HUES64 (cell line): ENCODE measurements around the gene PHF8.

Experiments
- H3K27ac ChIP-seq: 2 replicates; pipeline ENCODE4 v1.7.0; 2013; ENCODE audit warnings: low read depth, low read length, inconsistent platforms
- H3K27me3 ChIP-seq: 2 replicates; pipeline ENCODE4 v1.6.1; 2013; ENCODE audit warnings: mild to moderate bottlenecking, low read length; ENCODE audit not compliant: insufficient read depth
- H3K36me3 ChIP-seq: 2 replicates; pipeline ENCODE4 v1.6.1; 2013; ENCODE audit warnings: mild to moderate bottlenecking, low read length; ENCODE audit not compliant: insufficient read depth
- H3K4me1 ChIP-seq: 2 replicates; pipeline ENCODE4 v1.6.1; 2013; ENCODE audit warnings: mild to moderate bottlenecking, low read length, moderate library complexity; ENCODE audit not compliant: insufficient read depth
- H3K4me3 ChIP-seq: 2 replicates; pipeline ENCODE4 v1.5.1; 2013; ENCODE audit warnings: mild to moderate bottlenecking, low read length, moderate library complexity
- H3K9ac ChIP-seq: 2 replicates; pipeline ENCODE4 v1.6.1; 2013; ENCODE audit warnings: mild to moderate bottlenecking, low read depth, low read length
- H3K9me3 ChIP-seq: 2 replicates; pipeline ENCODE4 v1.6.1; 2013; ENCODE audit warnings: low read depth, low read length; ENCODE audit not compliant: insufficient read depth
- WGBS: fragments of 150-250, 120-280 bp; methylation state at CpG from one replicate; pipeline ENCODE4 v1.1.7; 2013; ENCODE audit warnings: missing lambda C conversion rate; 5-methylcytosine and 5-hydroxymethylcytosine counted together

Gene PHF8

DNA sequence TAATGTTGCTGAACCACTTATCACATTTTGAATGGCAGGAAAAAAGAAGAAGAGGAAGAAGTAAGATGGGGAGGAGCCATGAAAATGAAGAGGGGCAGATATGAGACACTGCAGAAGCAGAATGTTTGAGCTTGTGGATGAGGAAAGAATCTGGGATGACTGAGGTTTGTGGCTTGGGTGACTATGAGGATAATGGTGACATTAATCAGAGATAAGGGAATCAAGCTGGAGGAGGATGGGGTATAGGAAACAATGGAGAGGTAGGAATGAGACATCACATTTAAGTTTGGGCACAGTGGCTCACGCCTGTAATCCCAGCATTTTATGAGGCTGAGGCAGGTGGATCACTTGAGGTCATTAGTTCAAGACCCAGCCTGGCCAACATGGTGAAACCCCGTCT, 19.1 kb upstream of the PHF8 start:
- 94% methylated on average over 2 of the region's 2 CpGs for WGBS
- H3K4me3 ChIP-seq: no peak overlapping the region
- no peaks in the 10 kb centered on the region for H3K36me3 ChIP-seq
- H3K4me1 ChIP-seq: no peaks in the 10 kb centered on the region
- no peaks in the 10 kb centered on the region for H3K27me3 ChIP-seq
- H3K27ac ChIP-seq: no peak overlapping the region
- no peaks in the 10 kb centered on the region for H3K9me3 ChIP-seq
- H3K9ac ChIP-seq: no peak overlapping the region

DNA sequence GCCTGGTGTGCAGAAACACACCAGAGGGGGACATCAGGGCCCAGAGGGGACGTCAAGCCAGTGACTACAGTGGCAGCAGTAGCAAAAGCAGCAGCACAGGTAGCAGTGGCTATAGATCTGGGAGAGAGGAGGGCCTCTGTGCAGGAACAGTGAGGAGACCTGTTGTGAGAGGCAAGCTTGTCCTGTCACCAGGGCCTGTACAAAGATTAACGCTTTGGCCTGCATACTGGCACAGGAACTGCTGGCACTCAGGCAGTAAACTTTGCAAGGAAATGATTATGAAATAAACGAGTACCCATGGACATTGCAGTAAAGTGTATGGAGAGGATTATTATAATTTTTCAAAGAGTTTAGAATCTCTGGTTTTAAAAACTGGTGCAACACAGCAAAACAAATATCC, 5.5 kb upstream of the PHF8 start:
- H3K36me3 ChIP-seq: no peaks in the 10 kb centered on the region
- no peak overlapping the region for H3K4me3 ChIP-seq
- H3K27me3 ChIP-seq: no peaks in the 10 kb centered on the region
- H3K27ac ChIP-seq: no peak overlapping the region
- H3K4me1 ChIP-seq: peaks cover 22% of the 10 kb centered on the region
- H3K9ac ChIP-seq: no peak overlapping the region
- no peaks in the 10 kb centered on the region for H3K9me3 ChIP-seq
- whole genome bisulfite sequencing: 80% methylated on average over 3 of the region's 3 CpGs

DNA sequence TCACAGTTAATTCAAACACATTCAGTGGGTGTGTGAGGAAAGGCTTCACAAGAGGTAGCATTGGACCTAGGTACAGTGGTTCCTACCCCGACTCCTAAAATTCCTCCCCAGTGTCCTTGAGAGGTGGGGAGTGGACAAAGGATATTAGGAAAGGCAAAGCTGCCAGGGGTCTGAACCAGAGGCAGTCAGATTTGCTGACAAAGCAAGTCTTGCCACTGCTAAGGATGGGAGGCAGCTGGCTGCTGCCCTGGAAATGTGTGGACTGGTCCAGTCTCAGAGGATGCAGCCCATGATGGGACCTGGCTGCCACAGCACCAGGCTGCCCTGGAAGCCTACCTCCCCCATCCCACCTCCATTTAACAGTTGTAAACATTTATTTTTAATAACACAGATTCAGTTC, 4.1 kb upstream of the PHF8 start:
- peaks cover 22% of the 10 kb centered on the region for H3K4me1 ChIP-seq
- H3K27me3 ChIP-seq: no peaks in the 10 kb centered on the region
- no peaks in the 10 kb centered on the region for H3K9me3 ChIP-seq
- no peaks in the 10 kb centered on the region for H3K36me3 ChIP-seq
- no peak overlapping the region for H3K9ac ChIP-seq
- WGBS: no CpG with 5 or more reads among the region's 1 CpG
- no peak overlapping the region for H3K27ac ChIP-seq
- H3K4me3 ChIP-seq: no peak overlapping the region

- 92% methylated on average over 12 of the region's 12 CpGs for WGBS
- no peaks in the 10 kb centered on the region for H3K9me3 ChIP-seq
- peaks cover 9% of the 10 kb centered on the region for H3K36me3 ChIP-seq
- H3K27me3 ChIP-seq: no peaks in the 10 kb centered on the region
- H3K4me3 ChIP-seq: 0 out of 2 replicates have a peak overlapping the region, but pooled peaks have one; percentile 91
- H3K4me1 ChIP-seq: peaks cover 22% of the 10 kb centered on the region
- no peak overlapping the region for H3K9ac ChIP-seq
- H3K27ac ChIP-seq: peak overlapping the region; percentile 99; the same call in 1 of the 2 replicates
These were observed 1.4 kb upstream of the PHF8 start for GRCh38 chrX:54045563-54046228.

GRCh38 chrX:54044877-54045338, 635 bp upstream of the PHF8 start:
- no peaks in the 10 kb centered on the region for H3K9me3 ChIP-seq
- H3K36me3 ChIP-seq: peaks cover 17% of the 10 kb centered on the region
- peak overlapping the region; percentile 99; the same call in 1 of the 2 replicates for H3K27ac ChIP-seq
- peaks cover 22% of the 10 kb centered on the region for H3K4me1 ChIP-seq
- peak overlapping the region; percentile 97 for H3K9ac ChIP-seq
- H3K27me3 ChIP-seq: no peaks in the 10 kb centered on the region
- WGBS: 12% methylated on average over 10 of the region's 10 CpGs
- H3K4me3 ChIP-seq: peak overlapping the region; percentile 91

GRCh38 chrX:54043541-54044125, 640 bp downstream of the PHF8 start:
- no peaks in the 10 kb centered on the region for H3K27me3 ChIP-seq
- H3K9me3 ChIP-seq: no peaks in the 10 kb centered on the region
- peaks cover 26% of the 10 kb centered on the region for H3K36me3 ChIP-seq
- peak overlapping the region; percentile 97 for H3K9ac ChIP-seq
- peaks cover 12% of the 10 kb centered on the region for H3K4me1 ChIP-seq
- H3K4me3 ChIP-seq: peak overlapping the region; percentile 91
- H3K27ac ChIP-seq: peak overlapping the region; percentile 99
- under 1% methylated on average over 43 of the region's 43 CpGs for WGBS

DNA sequence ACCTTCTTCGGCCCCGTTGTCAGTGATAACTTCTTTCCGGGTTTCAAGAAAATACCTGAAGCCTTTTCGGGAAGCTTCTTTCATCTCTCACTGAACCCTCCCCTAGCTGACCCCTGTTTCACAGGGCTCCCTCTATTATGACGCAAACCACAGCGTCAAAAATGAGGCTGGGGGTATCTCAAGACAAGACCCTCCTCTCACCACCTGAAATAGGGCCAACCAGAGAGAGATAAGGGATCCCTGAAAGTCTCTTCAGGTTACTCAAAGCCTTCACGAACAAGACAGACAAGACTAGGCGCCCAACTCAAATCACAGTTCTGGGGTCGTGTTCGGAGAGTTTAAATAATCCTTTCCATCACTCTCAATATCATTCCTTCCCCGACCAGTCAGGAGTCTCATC, 1.2 kb downstream of the PHF8 start:
- Histone ChIP-seq H3K36me3 (peaks cover 31% of the 10 kb centered on the region), H3K27ac (no peak overlapping the region), H3K9ac (peak overlapping the region; percentile 97; the same call in 1 of the 2 replicates), H3K4me1 (peaks cover 9% of the 10 kb centered on the region), H3K4me3 (peak overlapping the region; percentile 91), H3K9me3 (no peaks in the 10 kb centered on the region), H3K27me3 (no peaks in the 10 kb centered on the region)
- 0% methylated on average over 11 of the region's 11 CpGs for WGBS

DNA sequence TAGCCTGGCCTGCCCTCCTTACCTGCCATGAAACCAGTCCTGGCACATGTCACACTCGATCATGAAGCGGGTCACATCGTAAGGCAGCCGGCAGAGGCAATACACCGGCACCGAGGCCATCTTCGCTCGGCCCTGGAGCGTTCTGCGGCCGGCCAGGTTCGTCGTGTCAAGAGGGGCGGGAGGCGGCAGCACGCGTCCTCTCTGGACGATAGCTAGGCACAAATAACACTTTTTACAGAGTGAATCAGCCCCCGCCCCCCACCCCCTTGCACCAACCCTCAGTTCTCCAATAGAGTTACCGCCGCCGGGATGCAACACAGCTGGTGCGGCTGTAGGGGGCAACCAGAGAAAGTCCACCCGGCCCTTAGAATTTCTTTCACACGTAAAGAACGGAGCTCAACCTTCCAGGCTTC, 1.7 kb downstream of the PHF8 start:
- H3K9me3 ChIP-seq: no peaks in the 10 kb centered on the region
- no peak overlapping the region for H3K27ac ChIP-seq
- peaks cover 36% of the 10 kb centered on the region for H3K36me3 ChIP-seq
- H3K27me3 ChIP-seq: no peaks in the 10 kb centered on the region
- peaks cover 9% of the 10 kb centered on the region for H3K4me1 ChIP-seq
- peak overlapping the region; percentile 91 for H3K4me3 ChIP-seq
- WGBS: 5% methylated on average over 26 of the region's 26 CpGs
- H3K9ac ChIP-seq: peak overlapping the region; percentile 58; the same call in 1 of the 2 replicates

GRCh38 chrX:54030329-54030728, 13.9 kb downstream of the PHF8 start:
- Histone ChIP-seq H3K27ac (no peak overlapping the region), H3K9me3 (no peaks in the 10 kb centered on the region), H3K4me3 (no peak overlapping the region), H3K36me3 (peaks cover 40% of the 10 kb centered on the region), H3K9ac (no peak overlapping the region), H3K27me3 (no peaks in the 10 kb centered on the region), H3K4me1 (no peaks in the 10 kb centered on the region)
- 93% methylated on average over 4 of the region's 4 CpGs for WGBS

DNA sequence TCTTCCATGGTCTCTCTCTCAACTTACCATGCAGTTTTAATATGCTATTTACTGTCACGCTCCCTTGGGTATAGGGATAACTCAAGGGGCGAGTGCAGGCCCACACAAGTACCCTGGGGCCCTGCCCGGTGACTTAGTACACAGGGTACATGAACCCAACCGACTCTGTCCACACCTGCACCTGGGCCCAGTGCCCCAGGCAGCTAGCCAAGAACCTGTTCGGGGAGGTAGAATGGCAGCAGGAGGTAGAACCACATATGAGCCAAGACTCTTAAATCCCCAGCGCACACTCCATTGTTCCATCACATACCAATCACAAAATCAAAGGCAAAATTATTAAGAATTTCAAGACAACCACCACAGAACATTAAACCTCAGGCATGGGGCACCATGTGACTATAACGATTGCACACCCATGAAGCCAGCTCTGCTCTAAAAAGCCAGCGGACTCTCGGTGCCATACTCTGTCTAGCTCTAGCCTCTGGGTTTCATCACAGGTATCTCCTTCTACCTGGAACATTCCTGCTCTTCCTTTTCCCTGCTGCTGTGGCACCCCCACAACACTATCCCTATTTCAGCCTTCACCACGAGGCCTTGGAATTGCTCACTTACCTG, 14.6 kb downstream of the PHF8 start:
- Histone ChIP-seq H3K4me1 (no peaks in the 10 kb centered on the region), H3K9ac (no peak overlapping the region), H3K27ac (no peak overlapping the region), H3K27me3 (no peaks in the 10 kb centered on the region), H3K9me3 (no peaks in the 10 kb centered on the region), H3K36me3 (peaks cover 39% of the 10 kb centered on the region), H3K4me3 (no peak overlapping the region)
- WGBS: 96% methylated on average over 10 of the region's 10 CpGs

- WGBS: 95% methylated on average over 5 of the region's 5 CpGs
- Histone ChIP-seq H3K27ac (no peak overlapping the region), H3K4me3 (no peak overlapping the region), H3K9me3 (no peaks in the 10 kb centered on the region), H3K27me3 (no peaks in the 10 kb centered on the region), H3K36me3 (peaks cover 36% of the 10 kb centered on the region), H3K4me1 (no peaks in the 10 kb centered on the region), H3K9ac (no peak overlapping the region)
These were observed 19.9 kb downstream of the PHF8 start for GRCh38 chrX:54024350-54024749.
